AG20443 (cell line): ENCODE data around the gene DYRK4.
A peak's percentile ranks its signal among the peaks of the same experiment; 100 is the strongest.

ENCODE experiments used
- DNase-seq: peaks from one replicate; pipeline ENCODE4 v3.0.0; 2012; ENCODE audit warnings: low spot score, mixed read lengths

The DYRK4 gene

DNA sequence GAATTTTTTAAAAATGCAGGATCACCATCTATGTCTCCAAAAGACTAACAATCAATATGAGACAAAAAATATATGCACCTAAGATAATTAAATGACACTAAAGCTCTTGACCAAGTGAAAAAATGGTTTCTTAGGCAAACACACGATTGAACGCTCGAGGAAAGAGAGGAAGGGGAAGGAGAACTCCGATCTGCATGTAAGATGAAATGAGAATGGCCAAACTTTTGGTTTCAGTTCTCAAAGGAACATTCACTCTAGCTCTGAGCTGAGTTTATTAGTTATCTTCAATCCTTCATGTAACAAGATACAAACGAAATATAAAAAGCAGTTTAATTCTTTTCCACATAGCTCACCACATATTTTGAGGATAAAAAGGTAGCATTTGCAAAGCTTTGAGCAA is 2.8 kb downstream of the DYRK4 start:
- no peak for DNase-seq

DNA sequence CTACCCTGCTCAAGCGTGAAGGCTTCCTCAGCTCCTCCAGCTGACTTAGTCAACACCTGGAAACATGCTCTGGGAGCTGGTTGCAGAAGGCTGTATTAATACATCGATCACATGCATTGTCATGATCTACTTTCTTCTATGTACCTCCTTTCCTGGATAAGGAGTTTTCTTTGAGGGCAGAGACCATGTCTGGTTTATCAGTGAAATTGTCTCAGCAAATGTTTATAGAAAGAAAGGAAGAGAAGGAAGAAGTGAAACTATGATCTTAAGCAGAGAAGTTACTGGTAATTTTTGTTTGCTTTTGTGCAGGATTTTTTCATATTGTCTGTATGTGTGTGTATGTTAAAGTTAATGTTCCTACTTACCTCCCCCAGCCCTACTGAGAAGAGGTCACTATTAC is 4.5 kb downstream of the DYRK4 start:
- DNase-seq: no peak

DNA sequence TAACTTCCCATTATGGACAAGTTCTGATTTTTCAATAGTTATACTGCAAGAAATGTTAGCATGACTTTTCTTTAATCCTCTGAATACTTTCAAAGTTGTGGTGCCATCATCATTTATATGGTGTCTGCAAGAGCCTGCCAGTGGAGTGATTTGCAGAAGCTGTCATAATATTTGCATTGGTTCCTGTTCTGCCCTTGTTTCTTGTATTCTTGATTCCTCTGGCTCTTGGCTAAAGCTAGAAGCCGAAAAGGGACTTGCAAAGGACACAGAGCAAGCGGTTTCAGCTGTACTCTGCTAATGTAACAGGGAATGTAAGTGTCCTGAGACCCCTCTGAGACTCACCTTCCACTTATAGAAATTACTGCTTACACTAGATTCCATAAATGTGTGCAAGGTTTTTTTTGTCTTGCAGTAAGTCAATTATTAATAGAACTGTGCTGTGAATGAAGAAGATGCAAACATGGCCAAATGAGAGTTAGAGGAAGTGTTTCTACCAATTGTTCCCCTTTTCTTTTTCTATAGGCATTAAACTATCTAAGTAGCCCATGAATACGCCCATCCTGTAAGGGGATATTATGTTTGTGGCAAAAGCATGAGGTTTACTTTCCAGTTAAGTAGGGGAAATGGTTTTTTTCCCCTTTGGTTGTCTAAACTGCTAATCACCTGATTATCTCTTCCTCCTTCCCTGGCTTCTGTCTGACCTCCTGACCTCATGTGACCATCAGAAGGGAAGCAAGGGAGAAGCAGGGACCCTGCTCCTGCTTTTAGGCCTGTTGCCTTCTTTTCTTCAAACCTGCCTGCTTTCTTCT is 5.3 kb downstream of the DYRK4 start:
- no peak for DNase-seq

DNA sequence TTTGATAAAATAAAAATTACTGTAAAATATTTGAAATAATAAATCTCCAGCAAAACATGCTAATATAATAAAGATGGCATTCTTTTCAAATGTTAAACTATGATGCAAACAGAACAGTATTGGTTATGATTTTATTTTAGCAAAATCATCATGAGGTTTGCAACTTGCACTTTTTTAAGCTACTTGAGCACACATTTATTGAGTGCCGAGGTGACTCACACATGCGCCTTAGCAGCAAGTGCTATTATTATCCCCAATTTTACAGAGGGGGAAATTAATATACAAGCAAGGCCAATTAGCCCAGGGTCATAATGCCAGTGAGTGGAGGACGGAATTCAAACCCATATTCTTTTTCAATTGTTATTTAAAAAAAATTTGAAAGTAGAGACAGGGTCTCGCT is 7.3 kb downstream of the DYRK4 start:
- no peak for DNase-seq

DNA sequence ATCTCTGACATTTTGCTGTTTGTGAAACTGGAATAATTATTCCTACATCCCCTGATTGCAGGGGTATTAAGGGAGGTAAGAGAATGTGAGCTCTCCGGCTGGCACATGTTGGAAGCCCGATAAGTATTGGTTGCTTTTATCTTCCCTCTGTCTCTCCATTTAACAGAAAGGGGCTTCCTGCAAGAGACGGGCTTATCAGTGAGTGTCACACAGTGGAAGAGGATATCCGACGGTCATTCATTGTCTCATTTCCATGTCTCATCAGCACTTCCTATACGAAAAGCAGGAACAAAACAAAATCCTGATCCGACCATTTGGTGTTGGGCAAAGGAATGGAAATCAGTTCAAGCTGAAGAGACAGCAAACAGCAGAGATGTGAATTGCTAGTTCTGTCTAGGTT is 10.7 kb downstream of the DYRK4 start:
- no peak for DNase-seq

DNA sequence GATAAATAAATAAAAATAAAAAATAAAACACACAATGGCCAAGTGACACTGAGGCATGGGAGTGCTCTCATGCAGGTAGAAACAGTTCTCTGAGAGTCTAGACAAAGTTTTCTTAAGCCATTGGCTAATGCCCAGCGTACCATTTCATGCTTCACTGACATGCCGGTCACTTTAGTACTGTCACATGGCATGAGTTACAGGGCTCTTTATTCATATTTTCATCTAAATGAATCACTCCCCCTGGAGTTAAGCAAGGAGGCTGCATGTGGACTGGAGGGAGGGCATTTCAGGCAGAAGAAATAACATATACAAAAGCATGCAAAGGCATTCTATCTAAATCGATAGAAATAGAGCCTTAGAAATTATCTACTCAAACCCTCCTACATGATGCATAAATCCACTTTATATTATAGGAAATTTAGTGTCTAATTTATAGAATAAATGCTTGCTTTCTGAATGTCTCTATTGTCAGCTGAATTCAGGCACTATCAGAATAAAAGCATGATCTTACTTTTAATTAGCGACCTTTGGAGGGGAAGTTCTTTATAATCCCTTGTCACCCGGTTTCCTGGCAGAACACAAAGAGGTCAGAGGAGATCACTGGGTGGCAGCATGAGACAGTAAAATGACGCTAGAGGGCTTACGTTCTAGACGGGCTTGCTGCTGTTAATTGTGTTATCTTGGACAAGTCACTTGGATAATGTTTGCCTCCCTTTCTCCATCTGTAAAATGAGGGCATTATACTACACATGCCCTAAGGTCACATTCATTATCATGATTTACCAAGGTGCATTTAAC is 17.5 kb downstream of the DYRK4 start:
- peak; percentile 23 for DNase-seq

DNA sequence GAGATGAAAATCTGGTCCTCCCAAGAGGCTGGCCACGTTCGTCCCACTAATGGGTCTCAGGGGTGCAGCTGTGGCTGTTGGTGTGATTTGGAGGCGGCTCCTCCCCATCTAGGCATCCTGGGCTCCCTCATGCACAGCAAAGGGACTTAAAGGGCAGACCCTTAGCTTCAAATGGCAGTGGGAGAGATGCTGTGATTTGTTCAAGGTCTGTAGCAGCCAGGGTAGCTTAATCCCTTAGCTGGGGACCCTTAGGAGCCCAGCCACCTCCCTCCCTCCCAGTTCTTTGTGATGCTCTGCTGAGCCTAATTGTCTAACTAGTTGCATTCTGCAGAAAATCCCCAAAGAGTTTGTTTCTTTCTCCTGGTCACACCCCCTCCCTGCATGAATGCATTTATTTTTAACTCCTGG is 18.3 kb downstream of the DYRK4 start:
- no peak for DNase-seq

DNA sequence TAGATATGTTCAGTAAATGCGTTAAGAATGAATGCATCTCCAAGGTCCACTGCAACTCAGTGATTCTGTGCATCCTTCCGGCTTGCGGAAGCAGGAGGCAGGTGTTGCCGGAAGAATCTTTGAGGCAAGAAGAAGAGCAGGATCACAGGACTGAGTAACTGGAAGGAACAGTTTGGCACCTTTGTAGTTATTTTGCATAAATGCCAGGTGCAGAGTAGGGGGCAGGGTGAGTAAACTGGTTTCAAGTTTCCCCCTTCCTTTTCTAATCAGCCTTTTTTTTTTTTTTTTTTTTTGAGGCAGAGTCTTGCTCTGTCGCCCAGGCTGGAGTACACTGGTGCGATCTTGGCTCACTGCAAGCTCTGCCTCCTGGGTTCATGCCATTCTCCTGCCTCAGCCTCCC is 22.3 kb downstream of the DYRK4 start:
- no peak for DNase-seq

DNA sequence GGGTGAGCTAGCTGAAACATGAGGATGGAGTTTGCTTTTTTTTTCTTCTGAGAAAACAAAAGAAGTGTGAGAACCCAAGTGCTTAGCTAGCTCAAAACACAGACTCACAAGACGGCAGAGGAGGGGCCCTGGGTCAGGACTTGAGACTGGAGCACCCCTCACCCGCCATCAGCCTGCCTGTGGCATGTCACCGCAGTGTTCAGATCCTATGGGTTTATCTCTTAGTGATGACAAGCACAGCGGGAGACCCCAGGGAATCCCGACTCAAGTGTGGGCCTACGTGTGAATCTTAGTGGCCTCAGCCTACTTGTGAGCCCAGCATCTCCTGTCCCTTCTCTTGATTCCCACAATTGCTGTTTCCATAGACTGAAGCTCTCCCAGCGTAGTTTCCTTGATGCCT is 22.9 kb downstream of the DYRK4 start:
- no peak for DNase-seq

DNA sequence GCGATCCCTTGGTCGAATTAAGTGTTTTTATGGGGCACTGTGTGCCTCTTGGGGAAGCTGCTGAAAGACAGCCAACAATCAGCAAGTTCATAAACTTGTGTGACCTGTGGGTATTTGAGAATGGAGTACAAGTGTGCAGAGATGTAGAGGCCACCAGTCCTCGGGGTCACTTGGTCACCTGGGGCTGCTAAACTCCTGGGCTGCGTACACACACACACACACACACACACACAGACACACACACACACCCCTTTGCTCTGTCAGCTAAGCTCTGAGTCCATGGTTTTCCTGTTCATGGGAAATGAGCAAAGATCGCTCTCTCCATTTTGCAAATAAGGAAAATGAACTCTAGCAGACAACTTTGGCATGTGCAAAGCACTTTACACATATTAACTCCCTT is 24.5 kb downstream of the DYRK4 start:
- DNase-seq: no peak

DNA sequence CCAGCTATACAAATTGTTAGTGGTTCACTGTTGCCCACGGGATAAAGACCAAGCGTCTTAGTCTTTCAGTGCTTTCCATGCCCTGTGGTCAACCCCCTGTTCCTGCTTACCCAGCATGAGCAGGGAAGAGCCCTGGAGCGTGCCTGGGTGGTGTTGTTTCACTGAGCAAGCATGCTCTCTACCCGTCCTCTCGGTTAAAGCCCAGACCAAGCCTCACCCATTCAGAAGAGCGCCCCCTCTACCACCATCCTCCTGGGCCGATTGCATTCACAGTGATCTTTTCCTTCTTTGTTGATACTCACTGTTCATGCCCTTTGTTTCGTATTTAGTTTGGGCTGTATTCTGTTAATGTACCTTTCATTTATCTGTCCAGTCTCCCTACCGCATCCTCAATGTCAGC is 25.1 kb downstream of the DYRK4 start:
- DNase-seq: no peak

DNA sequence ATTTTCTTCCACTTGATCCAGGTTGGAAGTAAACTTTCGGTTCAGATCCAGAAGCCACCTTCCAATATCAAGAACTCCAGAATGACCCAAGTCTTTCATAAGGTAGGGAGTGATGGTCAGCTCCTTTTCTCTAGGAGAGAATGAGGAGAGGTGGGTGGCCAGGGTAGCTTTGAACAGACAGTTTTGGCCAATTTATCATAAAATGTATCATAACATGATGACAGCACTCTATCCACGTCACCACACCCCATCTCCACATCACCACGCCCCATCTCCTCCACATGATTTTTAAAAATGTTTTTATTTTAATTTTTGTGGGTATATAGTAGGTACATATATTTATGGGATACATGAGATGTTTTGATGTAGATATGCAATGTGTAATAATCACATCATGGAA is 26.9 kb downstream of the DYRK4 start:
- no peak for DNase-seq

DNA sequence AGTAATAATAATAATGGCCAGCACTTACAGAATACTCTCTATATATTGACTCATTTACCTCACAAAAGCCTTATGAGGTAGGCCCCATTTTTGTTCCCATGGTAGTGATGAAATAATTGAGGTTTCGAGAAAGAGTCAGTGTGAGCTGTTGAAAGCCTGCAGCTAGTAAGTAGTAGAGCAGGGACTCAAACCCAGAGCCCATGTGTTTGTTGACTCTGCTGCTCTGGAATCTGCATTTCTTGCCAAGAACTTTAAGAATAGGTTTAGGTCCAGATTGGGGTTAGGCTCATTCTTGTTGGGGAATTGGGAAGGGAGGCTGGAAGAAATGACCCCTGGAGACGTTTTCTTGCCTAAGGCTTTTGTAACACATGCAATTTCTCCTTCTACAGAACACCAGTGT is 27.9 kb downstream of the DYRK4 start:
- DNase-seq: no peak

DNA sequence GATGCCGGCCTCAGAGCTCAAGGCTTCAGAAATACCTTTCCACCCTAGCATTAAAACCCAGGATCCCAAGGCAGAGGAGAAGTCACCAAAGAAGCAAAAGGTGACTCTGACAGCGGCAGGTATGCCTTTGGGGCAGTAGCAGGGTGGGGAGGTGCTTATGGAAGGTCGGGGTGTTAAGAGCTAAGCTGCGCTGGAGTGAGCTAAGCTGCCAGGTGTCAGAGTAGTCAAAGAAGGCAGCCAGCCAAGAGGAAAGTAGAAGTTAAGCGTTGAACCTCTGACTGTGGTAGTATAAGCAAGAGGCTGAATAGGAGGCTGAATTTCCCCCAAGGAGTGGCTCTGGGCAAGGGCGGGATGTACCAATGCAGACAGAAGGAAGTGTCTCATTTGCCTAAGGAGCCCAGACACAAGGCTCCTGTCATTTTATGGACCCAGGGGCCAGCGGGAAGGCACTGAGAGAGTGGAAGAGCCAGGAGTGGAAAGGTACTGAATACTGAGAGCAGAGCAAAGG is 29.2 kb downstream of the DYRK4 start:
- DNase-seq: no peak

DNA sequence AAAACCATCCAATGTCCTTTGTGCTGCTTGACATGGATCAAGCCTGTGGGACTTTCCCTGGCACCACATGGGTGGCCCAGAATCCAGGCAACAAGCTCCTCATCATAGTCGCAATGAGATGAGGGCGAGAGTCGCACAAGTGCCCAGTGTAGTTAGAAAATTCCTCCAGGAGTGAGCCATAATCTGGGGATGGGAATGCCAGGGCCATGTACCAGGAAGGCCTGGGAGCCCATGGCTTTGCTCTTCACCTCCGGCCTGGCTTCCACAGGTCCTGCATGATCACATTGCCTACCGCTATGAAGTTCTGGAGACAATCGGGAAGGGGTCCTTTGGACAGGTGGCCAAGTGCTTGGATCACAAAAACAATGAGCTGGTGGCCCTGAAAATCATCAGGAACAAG is 33.9 kb downstream of the DYRK4 start:
- DNase-seq: no peak

DNA sequence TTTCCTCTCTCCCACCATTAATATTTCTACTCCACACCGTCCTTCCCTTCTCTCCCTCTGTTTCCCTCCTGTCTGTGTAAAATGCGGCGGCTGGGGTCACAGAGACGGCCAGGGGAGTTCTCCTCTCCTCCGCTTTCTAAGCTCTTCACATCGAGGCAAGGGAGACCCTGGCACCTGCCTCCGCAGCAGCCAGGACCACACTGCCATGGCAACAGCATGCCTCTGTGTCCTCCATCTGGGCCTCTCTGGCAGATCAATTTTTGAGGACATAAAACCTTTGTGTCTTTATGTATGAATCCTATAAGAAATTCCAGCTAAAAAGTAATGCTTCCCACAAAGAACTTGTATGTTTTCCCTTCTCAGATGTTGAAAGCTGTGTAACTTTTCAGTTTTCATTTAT is 41.4 kb downstream of the DYRK4 start:
- DNase-seq: no peak

DNA sequence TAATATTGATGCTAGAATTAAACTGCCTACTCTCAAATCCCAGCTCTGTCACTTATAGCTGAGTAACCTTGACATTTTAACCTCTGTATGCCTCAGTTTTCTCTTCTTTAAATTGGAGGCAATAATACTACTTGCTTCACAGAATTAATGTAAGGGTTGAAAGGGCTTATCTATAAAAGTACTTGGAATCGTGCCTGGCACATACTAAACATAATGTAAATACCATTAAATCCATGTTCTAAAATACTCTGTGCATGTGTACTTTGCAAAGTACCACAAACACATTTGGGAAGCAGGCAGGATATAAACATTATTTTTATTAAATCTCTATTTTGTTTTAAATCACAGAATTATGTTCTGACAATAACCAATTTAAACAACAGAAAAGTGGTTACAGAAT is 41.9 kb downstream of the DYRK4 start:
- no peak for DNase-seq

DNA sequence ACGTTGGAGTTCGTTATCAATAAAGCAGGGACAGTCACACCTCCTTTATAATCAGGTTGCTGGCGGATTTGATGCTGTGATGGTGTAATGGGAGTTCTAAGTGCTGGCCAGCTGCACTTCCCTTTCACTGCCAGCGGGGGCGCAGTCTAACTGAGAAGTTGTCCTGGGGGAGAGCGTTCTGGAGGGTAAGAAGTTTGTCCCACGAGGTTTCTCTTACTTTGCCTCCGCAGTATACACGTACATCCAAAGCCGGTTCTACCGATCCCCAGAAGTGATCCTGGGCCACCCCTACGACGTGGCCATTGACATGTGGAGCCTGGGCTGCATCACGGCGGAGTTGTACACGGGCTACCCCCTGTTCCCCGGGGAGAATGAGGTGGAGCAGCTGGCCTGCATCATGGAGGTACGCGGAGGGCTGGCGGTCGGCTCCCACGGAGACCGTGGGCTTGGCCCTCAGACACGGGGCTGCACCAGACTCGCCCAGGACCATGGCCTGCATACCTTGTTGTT is 42.7 kb downstream of the DYRK4 start:
- DNase-seq: peak; percentile 92

DNA sequence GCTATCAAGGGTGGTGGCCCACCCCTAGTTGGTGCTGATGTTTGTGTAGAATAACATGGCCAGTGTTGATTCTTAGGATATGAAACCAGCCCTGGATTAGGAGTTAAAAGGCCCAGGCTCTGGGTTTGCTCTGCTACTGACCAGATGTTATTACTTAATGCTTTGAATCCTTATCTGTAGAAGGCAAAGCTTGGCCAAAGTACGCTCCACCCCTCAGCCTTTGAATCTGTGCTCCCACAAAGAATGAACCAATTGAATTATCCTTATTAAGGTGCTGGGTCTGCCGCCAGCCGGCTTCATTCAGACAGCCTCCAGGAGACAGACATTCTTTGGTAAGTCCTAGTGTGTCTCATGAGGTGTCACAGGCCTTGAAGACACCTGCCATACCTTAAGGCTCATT is 45.0 kb downstream of the DYRK4 start:
- DNase-seq: no peak

DNA sequence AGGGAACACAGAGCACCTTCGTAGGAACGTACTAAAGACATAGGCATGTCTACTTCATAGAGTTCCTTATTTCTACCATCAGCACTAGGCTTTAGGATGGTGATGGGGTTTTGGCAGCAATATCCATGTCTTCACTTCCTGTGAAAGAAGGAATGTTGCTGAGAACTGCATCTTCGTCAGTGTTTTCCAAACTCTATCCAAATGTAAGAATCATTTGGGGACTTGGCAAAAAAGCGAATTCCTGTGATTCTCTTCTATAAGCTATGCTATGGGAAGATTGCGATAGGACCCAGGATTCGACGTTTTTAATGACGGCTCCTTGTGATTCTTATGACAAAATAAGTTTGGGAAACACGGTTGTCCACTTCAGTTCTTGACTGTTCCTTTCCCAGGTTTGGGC is 47.1 kb downstream of the DYRK4 start:
- DNase-seq: no peak

DNA sequence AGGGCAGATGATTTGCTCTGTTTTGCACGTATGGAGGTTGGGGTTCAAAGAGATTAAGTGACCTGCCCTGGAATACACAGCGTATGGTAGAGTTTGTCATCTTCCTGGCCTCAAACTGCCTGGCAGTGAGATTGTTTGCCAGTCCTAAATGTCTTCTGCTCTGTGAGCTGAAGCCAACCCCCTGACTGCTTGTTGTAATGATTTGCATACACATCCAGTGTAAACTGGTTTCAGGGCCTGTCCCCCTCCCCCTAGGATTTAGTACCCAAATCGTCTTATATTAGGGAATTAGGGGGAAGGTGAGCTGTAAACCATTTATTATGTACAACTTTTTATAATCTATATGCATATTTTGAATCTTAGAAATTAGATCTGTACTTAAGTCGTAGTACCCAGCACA is 48.5 kb downstream of the DYRK4 start:
- no peak for DNase-seq

DNA sequence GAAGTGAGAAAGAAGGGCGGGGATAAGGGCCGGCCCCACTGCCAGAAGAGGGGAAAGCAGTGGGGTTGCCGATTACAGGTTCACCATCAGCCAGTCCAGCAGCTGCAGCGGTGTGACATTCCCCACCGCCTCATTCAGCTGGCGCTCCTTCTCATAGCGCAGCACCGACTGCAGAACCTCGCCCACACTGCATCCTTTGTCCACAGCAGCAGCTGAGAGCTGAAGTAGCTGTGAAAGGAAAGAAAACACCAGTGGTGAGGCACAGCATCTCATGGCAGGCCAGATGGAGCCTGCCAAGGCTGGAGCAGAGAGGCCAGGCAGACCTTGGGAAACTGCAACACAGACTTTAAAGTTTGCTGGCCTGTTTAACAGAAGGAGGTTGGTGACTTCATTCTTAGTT is 53.7 kb downstream of the DYRK4 start:
- DNase-seq: no peak

DNA sequence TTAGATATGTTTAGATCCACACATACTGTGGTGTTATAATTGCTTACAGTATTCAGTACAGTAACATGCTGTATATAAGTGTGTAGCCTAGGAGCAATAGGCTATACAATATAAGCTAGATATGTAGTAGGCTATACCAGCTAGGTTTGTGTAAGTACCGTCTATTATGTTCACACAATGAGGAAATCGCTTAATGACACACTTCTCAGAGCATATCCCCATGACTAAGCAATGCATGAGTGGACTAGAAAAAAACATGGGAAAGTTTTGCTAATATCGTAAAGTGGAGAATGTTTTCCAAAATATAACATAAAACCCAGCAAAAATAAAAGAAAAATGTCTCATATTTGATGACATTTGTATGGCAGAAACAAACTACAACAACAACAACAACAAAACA is 59.5 kb downstream of the DYRK4 start:
- DNase-seq: no peak
